Esophagus muscularis mucosa (tissue), 4 donors: ENCODE data around the gene DOCK11.

Experiments used
- EP300 ChIP-seq: sonication (generic); formaldehyde crosslinking; IDR thresholded peaks from one replicate; pipeline ENCODE4 v1.6.1; 2017; ENCODE audit warnings: antibody characterized with exemption
- POLR2A ChIP-seq: fragments of 450-650 bp; IDR thresholded peaks from one replicate; pipeline ENCODE4 v1.6.1; 2017; ENCODE audit warnings: antibody characterized with exemption, moderate library complexity, mild to moderate bottlenecking, low read depth
- POLR2AphosphoS5 ChIP-seq, 2 donors: sonication (generic); formaldehyde crosslinking; IDR thresholded peaks; one replicate each; pipeline ENCODE4 v1.6.1; 2017; ENCODE audit warnings: antibody characterized with exemption in 2 of 2
- TF ChIP-seq, protein P1 (sequence below), 3 experiments: fragments of 200-600 bp in 2 of 3; fragments of 450-650 bp in 1 of 3; sonication (generic) in 2 of 3; IDR thresholded peaks; one replicate each; pipeline ENCODE4 v1.5.1; 2017 to 2019; ENCODE audit warnings: antibody characterized with exemption in 3 of 3, mild to moderate bottlenecking in 2 of 3, moderate library complexity in 1 of 3

DNA sequence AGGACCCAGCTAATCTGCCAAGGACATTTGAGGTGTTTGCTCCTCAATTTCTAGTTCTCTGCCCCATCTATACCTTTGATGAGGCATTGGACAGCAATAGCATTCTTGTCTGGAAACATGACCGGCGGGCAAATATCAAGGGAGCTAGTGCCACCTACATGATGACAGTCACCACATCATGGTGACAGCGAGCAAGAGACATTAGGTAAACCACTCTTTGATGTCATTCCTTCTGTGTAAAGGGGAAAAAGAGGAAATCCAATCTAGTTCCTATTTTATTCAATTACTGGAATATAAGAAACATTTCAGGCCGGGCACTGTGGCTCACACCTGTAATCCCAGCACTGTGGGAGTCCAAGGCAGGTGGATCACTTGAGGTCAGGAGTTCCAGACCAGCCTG is 211.1 kb downstream of the DOCK11 start:
- TF ChIP-seq, protein P1, sequence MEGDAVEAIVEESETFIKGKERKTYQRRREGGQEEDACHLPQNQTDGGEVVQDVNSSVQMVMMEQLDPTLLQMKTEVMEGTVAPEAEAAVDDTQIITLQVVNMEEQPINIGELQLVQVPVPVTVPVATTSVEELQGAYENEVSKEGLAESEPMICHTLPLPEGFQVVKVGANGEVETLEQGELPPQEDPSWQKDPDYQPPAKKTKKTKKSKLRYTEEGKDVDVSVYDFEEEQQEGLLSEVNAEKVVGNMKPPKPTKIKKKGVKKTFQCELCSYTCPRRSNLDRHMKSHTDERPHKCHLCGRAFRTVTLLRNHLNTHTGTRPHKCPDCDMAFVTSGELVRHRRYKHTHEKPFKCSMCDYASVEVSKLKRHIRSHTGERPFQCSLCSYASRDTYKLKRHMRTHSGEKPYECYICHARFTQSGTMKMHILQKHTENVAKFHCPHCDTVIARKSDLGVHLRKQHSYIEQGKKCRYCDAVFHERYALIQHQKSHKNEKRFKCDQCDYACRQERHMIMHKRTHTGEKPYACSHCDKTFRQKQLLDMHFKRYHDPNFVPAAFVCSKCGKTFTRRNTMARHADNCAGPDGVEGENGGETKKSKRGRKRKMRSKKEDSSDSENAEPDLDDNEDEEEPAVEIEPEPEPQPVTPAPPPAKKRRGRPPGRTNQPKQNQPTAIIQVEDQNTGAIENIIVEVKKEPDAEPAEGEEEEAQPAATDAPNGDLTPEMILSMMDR (IDR thresholded peaks at IDR 0.05), result no peak
- TF ChIP-seq POLR2AphosphoS5 (IDR thresholded peaks at IDR 0.05) (no peak), POLR2A (no peak), EP300 (no peak)
